Coronary artery (tissue), 2 donors: ENCODE data around the gene DOCK4.

Experiments used
- DNase-seq: peaks from one replicate; pipeline ENCODE4 v3.0.0-alpha.2; 2017; ENCODE audit warnings: low spot score
- H3K27ac ChIP-seq, 2 donors: fragments of 200-600 bp; sonication (generic); one replicate each; pipeline ENCODE4 v1.5.1; 2016 to 2019
- H3K4me3 ChIP-seq: fragments of 200-600 bp; sonication (generic); 2 replicates; pipeline ENCODE4 v1.5.1; 2016; ENCODE audit warnings: mild to moderate bottlenecking, moderate library complexity
- CTCF ChIP-seq: fragments of 200-600 bp; sonication (generic); IDR thresholded peaks from one replicate; pipeline ENCODE4 v1.5.1; 2019; ENCODE audit warnings: antibody characterized with exemption

The DOCK4 gene

GRCh38 chr7:111955616-111956015, 250.6 kb downstream of the DOCK4 start:
- no peak for TF ChIP-seq CTCF
- Histone ChIP-seq H3K4me3 (no peak overlapping the region), H3K27ac (no peak overlapping the region)
- no peak for DNase-seq

- TF ChIP-seq CTCF = no peak
- DNase-seq = no peak
- H3K27ac ChIP-seq = peak overlapping the region in 1 of 2 donors; percentile 44
Observed at GRCh38 chr7:111954474-111955381, 251.5 kb downstream of the DOCK4 start.

GRCh38 chr7:111954056-111954455, 252.1 kb downstream of the DOCK4 start:
- H3K27ac ChIP-seq = peak overlapping the region in 1 of 2 donors; percentile 44
- TF ChIP-seq CTCF = no peak

More at GRCh38 chr7:111954474-111955381, 251.5 kb downstream of the DOCK4 start:
- H3K4me3 ChIP-seq = no peak overlapping the region

GRCh38 chr7:111953611-111954010, 252.6 kb downstream of the DOCK4 start:
- no peak overlapping the region for H3K4me3 ChIP-seq
- no peak for DNase-seq
- no peak for TF ChIP-seq CTCF
- no peak overlapping the region for H3K27ac ChIP-seq

More at GRCh38 chr7:111954056-111954455, 252.1 kb downstream of the DOCK4 start:
- H3K4me3 ChIP-seq = no peak overlapping the region
- DNase-seq = no peak

GRCh38 chr7:111952783-111953182, 253.4 kb downstream of the DOCK4 start:
- Histone ChIP-seq H3K4me3 (no peak overlapping the region), H3K27ac (no peak overlapping the region)
- no peak for TF ChIP-seq CTCF
- DNase-seq = no peak

GRCh38 chr7:111951052-111951451, 255.1 kb downstream of the DOCK4 start:
- no peak overlapping the region for H3K27ac ChIP-seq
- DNase-seq = no peak
- H3K4me3 ChIP-seq = no peak overlapping the region
- no peak for TF ChIP-seq CTCF
